ENCODE data around the gene COASY.
A peak's percentile ranks its signal among the peaks of the same experiment; 100 is the strongest.
"Not testable (repeated sequence)": the region's sequence is repeated elsewhere in the genome, so short reads cannot be mapped to it uniquely, and the experiment has no call there.

The COASY gene

DNA sequence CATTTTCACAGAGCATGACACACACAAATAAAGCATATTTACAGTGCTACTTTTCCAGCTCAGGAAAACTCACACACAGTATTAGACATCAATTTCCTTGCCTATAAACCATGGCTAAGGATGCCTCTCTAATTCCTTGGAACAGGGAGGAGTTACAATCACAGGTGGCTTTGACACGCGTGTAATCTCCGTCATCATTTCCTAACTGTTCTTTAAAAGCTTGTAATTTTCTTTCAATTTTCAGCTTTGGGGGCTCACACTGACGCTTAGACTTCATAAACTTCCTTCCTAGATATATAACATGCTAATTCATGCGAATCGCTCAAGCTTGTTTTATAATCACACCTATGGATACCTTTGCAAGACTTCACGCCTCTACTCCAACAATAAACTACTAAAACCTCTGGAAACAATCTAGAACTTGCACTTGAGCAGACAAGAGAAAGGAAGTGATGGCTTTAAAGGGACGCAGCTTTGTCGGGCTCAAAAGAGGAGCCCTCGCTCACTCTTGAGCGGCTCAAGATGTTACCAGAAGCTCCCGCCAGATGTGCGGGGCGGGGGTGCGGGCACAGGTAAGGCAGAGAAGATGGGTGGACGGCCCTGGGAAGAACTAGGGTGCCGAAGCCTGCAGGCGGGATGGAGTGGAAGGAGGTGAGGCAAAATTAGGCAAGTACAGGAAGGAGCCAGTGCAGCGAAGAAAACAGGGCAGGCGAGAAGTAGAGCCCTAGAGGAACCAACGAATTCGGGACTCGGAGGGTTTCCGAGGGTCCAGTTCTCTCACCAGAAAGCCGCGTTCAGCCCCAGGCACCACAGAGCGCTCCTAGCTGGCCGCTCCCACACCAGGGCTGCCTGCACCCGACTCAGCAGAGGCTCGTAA is 46.6 kb downstream of the COASY start:
- H3K9me3 ChIP-seq (ENCODE audit: control insufficient read depth in 1 of 2, low read length in 2 of 2) = no peaks in the 10 kb centered on the region
- H3K27ac ChIP-seq (ENCODE audit: low read length) = peak overlapping the region; percentile 68
- peaks cover 0 to 28% of the 10 kb centered on the region in 2 donors for H3K4me1 ChIP-seq (ENCODE audit: control insufficient read depth in 1 of 2, insufficient read depth in 2 of 2, low read length in 2 of 2)
- H3K4me3 ChIP-seq (ENCODE audit: low read depth in 1 of 2, low read length in 2 of 2) = peak overlapping the region; percentile 78 to 99
- H3K27me3 ChIP-seq (ENCODE audit: low read depth, low read length) = no peaks in the 10 kb centered on the region
- H3K36me3 ChIP-seq (ENCODE audit: control insufficient read depth in 1 of 2, insufficient read depth in 2 of 2, low read length in 2 of 2) = peaks cover 12 to 18% of the 10 kb centered on the region in 2 donors

- Histone ChIP-seq H3K27ac (ENCODE audit: low read length) (peak within 1 kb of the TSS; percentile 68), H3K27me3 (ENCODE audit: low read depth, low read length) (no peaks in the 10 kb centered on the region), H3K36me3 (ENCODE audit: control insufficient read depth in 1 of 2, insufficient read depth in 2 of 2, low read length in 2 of 2) (peaks cover 12 to 26% of the 10 kb centered on the region in 2 donors), H3K9me3 (ENCODE audit: control insufficient read depth in 1 of 2, low read length in 2 of 2) (no peaks in the 10 kb centered on the region), H3K4me3 (ENCODE audit: low read depth in 1 of 2, low read length in 2 of 2) (peak within 1 kb of the TSS; percentile 78 to 99), H3K4me1 (ENCODE audit: control insufficient read depth in 1 of 2, insufficient read depth in 2 of 2, low read length in 2 of 2) (peaks cover 0 to 28% of the 10 kb centered on the region in 2 donors)
These were observed 47.4 kb downstream of the COASY start, which contains the start of the genes RETREG3 and TUBG1 for GRCh38 chr17:42609182-42609813. Gene RETREG3, minus strand, starts transcription at chr17:42609374. Its CDS starts 50 bp downstream, at chr17:42609324. Gene TUBG1, plus strand, starts transcription at chr17:42609683. Its CDS starts 55 bp downstream, at chr17:42609738.

- H3K27me3 ChIP-seq (ENCODE audit: low read depth, low read length); H3K9me3 ChIP-seq (ENCODE audit: control insufficient read depth in 1 of 2, low read length in 2 of 2): not testable (repeated sequence)
- Histone ChIP-seq H3K4me1 (ENCODE audit: control insufficient read depth in 1 of 2, insufficient read depth in 2 of 2, low read length in 2 of 2) (peaks cover 0 to 28% of the 10 kb centered on the region in 2 donors), H3K27ac (ENCODE audit: low read length) (peak overlapping the region; percentile 49), H3K4me3 (ENCODE audit: low read depth in 1 of 2, low read length in 2 of 2) (peak overlapping the region; percentile 78 to 99), H3K36me3 (ENCODE audit: control insufficient read depth in 1 of 2, insufficient read depth in 2 of 2, low read length in 2 of 2) (peaks cover 19 to 34% of the 10 kb centered on the region in 2 donors)
These were observed 48.2 kb downstream of the COASY start for GRCh38 chr17:42609814-42610801.

DNA sequence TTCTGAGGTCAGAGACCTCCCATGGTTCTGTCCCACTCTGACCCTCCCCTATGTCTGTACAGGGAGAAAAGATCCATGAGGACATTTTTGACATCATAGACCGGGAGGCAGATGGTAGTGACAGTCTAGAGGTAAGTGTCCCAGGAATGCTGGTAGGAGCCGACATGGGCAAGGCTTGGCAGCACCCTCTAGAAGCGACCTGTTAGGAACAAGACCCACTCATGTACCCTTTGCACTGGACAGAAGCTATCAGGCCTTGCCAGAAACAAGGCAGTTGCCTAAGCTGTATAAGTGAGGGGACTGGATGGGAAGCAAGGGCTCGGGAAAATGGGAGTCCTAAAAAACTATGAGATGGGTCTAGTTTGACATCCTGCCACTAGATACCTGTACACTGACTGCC is 50.1 kb downstream of the COASY start:
- Histone ChIP-seq H3K9me3 (ENCODE audit: control insufficient read depth in 1 of 2, low read length in 2 of 2) (no peaks in the 10 kb centered on the region), H3K36me3 (ENCODE audit: control insufficient read depth in 1 of 2, insufficient read depth in 2 of 2, low read length in 2 of 2) (peaks cover 28 to 44% of the 10 kb centered on the region in 2 donors), H3K4me3 (ENCODE audit: low read depth in 1 of 2, low read length in 2 of 2) (no peak overlapping the region), H3K4me1 (ENCODE audit: control insufficient read depth in 1 of 2, insufficient read depth in 2 of 2, low read length in 2 of 2) (peaks cover 0 to 17% of the 10 kb centered on the region in 2 donors), H3K27ac (ENCODE audit: low read length) (no peak overlapping the region), H3K27me3 (ENCODE audit: low read depth, low read length) (no peaks in the 10 kb centered on the region)

- no peaks in the 10 kb centered on the region for H3K27me3 ChIP-seq (ENCODE audit: low read depth, low read length)
- H3K36me3 ChIP-seq (ENCODE audit: control insufficient read depth in 1 of 2, insufficient read depth in 2 of 2, low read length in 2 of 2) = peaks cover 28 to 44% of the 10 kb centered on the region in 2 donors
- H3K27ac ChIP-seq (ENCODE audit: low read length) = no peak overlapping the region
- no peaks in the 10 kb centered on the region for H3K9me3 ChIP-seq (ENCODE audit: control insufficient read depth in 1 of 2, low read length in 2 of 2)
- peaks cover 0 to 15% of the 10 kb centered on the region in 2 donors for H3K4me1 ChIP-seq (ENCODE audit: control insufficient read depth in 1 of 2, insufficient read depth in 2 of 2, low read length in 2 of 2)
- no peak overlapping the region for H3K4me3 ChIP-seq (ENCODE audit: low read depth in 1 of 2, low read length in 2 of 2)
These were observed 51.8 kb downstream of the COASY start for GRCh38 chr17:42613699-42614295.

Measured in muscle layer of duodenum (tissue), 2 donors.